ENCODE data around the gene CTBP1.

DNA sequence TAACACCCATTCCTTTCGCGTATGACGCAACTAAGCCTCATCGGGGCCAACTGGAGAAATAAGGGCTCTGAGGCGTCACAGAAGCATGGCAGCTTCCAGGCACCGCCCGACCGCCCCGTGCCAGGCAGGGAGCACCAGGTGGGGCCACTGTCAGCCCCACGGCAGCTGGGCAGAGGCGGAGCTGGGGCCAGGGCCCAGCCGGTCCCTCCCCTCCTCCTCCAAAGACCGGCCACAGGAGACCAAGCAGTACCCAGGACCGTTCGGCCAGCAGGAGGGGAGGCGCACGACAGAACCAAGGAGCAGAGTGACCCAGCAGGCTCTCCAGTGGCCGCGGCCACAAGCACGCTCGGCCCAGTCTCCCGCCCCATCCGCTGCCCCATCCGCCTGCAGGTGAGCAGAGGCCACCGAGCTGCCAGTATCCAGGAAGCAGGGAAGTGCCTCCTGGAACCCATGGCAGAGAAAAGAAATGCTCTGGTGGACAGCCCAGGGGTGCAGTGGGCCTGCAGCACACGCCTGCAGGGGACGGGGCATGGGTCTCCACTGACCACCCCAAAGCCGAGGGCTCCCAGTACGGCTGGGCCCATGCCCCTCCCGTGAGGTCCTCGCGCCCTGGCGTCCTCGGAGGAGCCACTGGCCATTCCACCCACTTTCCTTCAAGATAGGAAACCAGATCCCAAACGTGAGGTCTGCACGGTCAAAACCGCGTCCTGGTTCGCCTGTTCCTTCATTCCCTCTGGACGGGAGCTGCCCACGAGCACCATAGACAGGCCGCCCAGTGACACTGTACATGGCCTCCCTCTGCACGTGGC, 9.6 kb downstream of the CTBP1 start:
- TF ChIP-seq, protein P1, sequence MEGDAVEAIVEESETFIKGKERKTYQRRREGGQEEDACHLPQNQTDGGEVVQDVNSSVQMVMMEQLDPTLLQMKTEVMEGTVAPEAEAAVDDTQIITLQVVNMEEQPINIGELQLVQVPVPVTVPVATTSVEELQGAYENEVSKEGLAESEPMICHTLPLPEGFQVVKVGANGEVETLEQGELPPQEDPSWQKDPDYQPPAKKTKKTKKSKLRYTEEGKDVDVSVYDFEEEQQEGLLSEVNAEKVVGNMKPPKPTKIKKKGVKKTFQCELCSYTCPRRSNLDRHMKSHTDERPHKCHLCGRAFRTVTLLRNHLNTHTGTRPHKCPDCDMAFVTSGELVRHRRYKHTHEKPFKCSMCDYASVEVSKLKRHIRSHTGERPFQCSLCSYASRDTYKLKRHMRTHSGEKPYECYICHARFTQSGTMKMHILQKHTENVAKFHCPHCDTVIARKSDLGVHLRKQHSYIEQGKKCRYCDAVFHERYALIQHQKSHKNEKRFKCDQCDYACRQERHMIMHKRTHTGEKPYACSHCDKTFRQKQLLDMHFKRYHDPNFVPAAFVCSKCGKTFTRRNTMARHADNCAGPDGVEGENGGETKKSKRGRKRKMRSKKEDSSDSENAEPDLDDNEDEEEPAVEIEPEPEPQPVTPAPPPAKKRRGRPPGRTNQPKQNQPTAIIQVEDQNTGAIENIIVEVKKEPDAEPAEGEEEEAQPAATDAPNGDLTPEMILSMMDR (conservative IDR thresholded peaks at IDR 0.05; ENCODE audit: low read depth, low read length): no peak
- TF ChIP-seq EZH2phosphoT487 (IDR thresholded peaks at IDR 0.05; ENCODE audit: borderline replicate concordance, low read length) (no peak), EZH2 (IDR thresholded peaks at IDR 0.05; ENCODE audit: low read length, unreplicated experiment) (no peak)

All from PC-3 (cell line).